ENCODE measurements around the gene F12. TPM values are rescaled to one million over a fixed set of nuclear protein-coding genes. Genes with fewer than 3 reads are reported as not detected.

Gene F12
- total RNA-seq, 4 donors from 2014 or later = 0.27 to 0.89 TPM; not detected in 2

DNA sequence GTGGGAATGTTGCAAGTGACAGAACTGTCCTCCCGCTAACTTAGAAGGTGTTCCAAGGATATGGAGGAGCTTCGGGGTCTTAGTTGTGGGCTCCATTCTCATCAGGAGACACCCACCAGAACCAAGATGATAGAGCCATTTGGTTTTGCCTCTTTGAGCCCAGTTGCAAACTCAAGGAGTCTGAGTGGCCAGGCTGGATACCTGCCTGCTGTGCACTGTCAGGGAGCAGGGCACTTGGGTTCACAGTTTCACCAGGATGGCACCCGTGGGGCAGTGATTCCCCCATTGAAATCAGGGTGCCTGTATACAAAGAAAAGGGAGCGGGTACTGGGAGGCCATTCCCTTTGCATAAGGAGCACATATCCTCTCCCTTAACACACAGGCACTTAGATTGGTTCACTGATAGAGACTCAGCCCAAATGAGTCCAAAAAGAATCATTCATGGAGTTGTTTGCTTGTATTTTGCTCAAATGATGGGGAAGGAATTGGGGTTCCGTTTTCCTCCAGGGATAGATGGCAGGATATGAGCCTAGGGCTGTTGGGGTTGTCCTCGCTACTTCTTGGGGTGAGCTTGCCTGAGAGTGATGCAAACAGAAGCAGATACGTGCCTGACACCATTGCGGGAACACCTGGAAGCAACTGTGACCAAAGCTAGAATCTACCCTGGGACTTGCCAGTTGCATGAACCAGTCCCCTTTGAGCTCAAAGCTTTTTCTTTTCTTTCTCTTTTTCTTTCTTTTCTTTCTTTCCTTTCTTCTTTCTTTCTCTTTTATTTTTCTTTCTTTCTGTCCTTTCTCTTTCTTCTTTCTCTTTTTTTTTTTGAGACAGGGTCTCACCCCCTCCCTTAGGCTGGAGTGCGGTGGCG is 35.9 kb upstream of the F12 start:
- WGBS, 2 donors (ENCODE audit: low coverage in 1 of 2) = 31 to 39% methylated on average over 3 to 7 of the region's 10 CpGs
- peaks cover 0 to 22% of the 10 kb centered on the region in 2 donors for H3K36me3 ChIP-seq
- H3K27me3 ChIP-seq = peaks cover 44% of the 10 kb centered on the region
- no peak for TF ChIP-seq POLR2AphosphoS5 (IDR thresholded peaks at IDR 0.05)
- no peak for TF ChIP-seq EP300 (IDR thresholded peaks at IDR 0.05)
- TF ChIP-seq POLR2A (IDR thresholded peaks at IDR 0.05) = no peak
- H3K27ac ChIP-seq = no peak overlapping the region
- ATAC-seq = no peak
- no peak overlapping the region for H3K4me3 ChIP-seq
- peaks cover 0 to 26% (median 18%) of the 10 kb centered on the region in 3 donors for H3K4me1 ChIP-seq
- H3K9me3 ChIP-seq = no peaks in the 10 kb centered on the region

DNA sequence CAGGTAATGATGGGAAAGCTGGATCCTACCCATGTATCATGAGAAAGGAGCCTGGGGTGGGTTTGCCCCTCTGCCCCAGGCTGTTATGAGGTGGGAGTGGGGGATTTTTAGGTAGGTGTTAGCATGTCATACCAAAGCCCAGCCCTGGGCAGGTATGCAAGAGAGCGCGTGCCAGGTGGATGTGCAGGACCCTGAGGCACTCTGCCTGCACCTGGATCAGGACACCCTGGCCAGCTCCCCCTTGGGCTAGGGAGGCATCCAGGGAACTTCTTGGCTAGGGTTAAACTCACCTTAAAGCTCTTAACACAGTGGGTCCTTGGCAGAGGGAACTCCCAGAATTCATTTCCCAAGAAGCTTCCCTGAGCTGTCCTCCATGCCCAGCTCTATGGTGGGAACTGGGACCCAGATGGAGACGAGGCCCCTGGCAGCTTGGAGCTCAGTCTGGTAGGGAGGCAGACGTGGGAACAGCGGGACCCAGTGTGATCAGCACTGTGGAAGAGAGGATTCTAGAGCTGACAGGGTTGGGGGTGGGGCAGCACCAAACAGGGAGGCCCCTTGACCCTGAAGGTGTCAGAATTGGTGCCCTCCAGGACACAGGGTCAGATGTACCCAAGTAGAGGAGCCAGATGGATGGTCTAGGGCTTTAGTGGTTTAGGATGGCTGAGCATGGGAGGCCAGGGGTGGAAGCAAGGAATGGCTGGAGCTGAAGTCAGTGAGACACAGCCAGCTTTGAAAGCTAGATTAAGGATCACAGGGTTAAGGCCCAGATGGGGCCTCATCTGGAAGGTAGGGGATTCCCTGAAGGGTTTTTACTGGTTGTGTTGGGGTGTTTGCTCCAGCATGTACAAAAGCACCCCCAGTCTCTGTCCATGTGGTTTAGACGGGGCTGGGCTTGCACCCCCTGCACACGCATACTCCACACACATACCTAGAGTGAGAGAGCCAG is 35.0 kb upstream of the F12 start:
- Histone ChIP-seq H3K9me3 (no peaks in the 10 kb centered on the region), H3K36me3 (peaks cover 0 to 29% of the 10 kb centered on the region in 2 donors), H3K27me3 (peaks cover 35% of the 10 kb centered on the region), H3K4me3 (no peak overlapping the region), H3K4me1 (peaks cover 0 to 26% (median 18%) of the 10 kb centered on the region in 3 donors), H3K27ac (no peak overlapping the region)
- TF ChIP-seq POLR2A (IDR thresholded peaks at IDR 0.05) (no peak), POLR2AphosphoS5 (IDR thresholded peaks at IDR 0.05) (no peak), EP300 (IDR thresholded peaks at IDR 0.05) (no peak)
- TF ChIP-seq, protein P1, sequence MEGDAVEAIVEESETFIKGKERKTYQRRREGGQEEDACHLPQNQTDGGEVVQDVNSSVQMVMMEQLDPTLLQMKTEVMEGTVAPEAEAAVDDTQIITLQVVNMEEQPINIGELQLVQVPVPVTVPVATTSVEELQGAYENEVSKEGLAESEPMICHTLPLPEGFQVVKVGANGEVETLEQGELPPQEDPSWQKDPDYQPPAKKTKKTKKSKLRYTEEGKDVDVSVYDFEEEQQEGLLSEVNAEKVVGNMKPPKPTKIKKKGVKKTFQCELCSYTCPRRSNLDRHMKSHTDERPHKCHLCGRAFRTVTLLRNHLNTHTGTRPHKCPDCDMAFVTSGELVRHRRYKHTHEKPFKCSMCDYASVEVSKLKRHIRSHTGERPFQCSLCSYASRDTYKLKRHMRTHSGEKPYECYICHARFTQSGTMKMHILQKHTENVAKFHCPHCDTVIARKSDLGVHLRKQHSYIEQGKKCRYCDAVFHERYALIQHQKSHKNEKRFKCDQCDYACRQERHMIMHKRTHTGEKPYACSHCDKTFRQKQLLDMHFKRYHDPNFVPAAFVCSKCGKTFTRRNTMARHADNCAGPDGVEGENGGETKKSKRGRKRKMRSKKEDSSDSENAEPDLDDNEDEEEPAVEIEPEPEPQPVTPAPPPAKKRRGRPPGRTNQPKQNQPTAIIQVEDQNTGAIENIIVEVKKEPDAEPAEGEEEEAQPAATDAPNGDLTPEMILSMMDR (IDR thresholded peaks at IDR 0.05) = no peak
- no peak for ATAC-seq
- WGBS, 2 donors (ENCODE audit: low coverage in 1 of 2) = no CpG with 5 or more reads among the region's 7 CpGs

DNA sequence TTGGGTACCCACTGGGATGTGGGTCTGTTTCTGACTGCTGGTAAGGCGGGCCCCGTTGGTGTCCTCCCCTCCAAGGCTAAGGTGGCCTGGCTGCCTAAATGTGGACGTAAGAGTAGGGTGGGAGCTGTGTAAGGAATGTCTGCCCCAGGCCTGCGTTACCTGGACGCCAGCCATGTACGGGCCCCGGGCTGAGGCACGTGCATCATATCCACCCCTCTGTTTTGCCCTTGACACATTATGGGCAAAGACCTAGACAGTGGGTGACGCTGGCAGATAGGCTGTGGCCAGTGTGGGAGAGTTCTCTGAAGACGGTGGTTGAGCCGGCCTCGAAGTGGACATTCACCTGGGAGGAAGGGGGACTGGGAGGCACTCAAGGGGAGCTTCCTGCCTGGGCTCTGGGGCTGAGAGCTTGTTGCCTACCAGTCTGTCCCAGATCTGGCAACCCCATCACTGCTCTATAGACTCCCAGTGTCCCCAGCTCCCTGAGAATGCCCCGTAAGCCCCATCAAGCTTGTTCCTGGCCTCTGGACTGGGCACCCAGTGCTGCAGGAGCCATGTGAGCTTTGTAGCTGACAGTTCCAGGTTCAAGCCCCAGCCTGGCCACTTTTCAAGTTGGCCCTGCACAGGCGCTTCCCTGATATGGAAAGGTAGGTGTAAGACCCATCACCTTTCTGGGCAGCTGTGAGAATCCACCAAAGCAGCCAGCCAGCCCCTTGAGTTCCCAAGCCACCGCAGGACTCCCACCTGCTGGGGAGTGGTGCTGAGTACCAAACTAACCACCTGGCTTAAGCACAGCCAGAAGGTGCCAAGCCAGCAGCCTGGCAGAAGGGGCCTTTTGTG is 34.0 kb upstream of the F12 start:
- 27% methylated on average over 3 of the region's 15 CpGs; no CpG with 5 or more reads in 1 of the 2 donors for WGBS, 2 donors (ENCODE audit: low coverage in 1 of 2)

GRCh38 chr5:177442066-177442826 is 32.9 kb upstream of the F12 start:
- Histone ChIP-seq H3K4me3 (no peak overlapping the region), H3K27ac (no peak overlapping the region), H3K27me3 (peaks cover 14% of the 10 kb centered on the region), H3K4me1 (peaks cover 0 to 16% (median 10%) of the 10 kb centered on the region in 3 donors), H3K36me3 (peaks cover 0 to 46% of the 10 kb centered on the region in 2 donors), H3K9me3 (no peaks in the 10 kb centered on the region)
- 87 to 100% methylated on average over 1 to 7 of the region's 20 CpGs for WGBS, 2 donors (ENCODE audit: low coverage in 1 of 2)
- no peak for ATAC-seq
- TF ChIP-seq EP300 (IDR thresholded peaks at IDR 0.05) (no peak), POLR2AphosphoS5 (IDR thresholded peaks at IDR 0.05) (no peak)
- TF ChIP-seq, protein P1 (IDR thresholded peaks at IDR 0.05) = no peak

More for the DNA sequence above, 34.0 kb upstream of the F12 start:
- ATAC-seq = no peak
- Histone ChIP-seq H3K9me3 (no peaks in the 10 kb centered on the region), H3K4me3 (no peak overlapping the region), H3K4me1 (peaks cover 0 to 26% (median 18%) of the 10 kb centered on the region in 3 donors), H3K27ac (no peak overlapping the region), H3K27me3 (peaks cover 25% of the 10 kb centered on the region), H3K36me3 (peaks cover 0 to 35% of the 10 kb centered on the region in 2 donors)
- TF ChIP-seq POLR2AphosphoS5 (IDR thresholded peaks at IDR 0.05) (no peak), EP300 (IDR thresholded peaks at IDR 0.05) (no peak), POLR2A (IDR thresholded peaks at IDR 0.05) (no peak)
- TF ChIP-seq, protein P1 (IDR thresholded peaks at IDR 0.05) = no peak

All from gastroesophageal sphincter (tissue), 4 donors.